ENCODE measurements around the gene SHISA7. TPM values are rescaled to one million over a fixed set of nuclear protein-coding genes. Genes with fewer than 3 reads are reported as not detected.
"Not testable (repeated sequence)": the region's sequence is repeated elsewhere in the genome, so short reads cannot be mapped to it uniquely, and the experiment has no call there.

SHISA7 gene
- total and polyA plus RNA-seq, 4 donors: 1.6 TPM; not detected in 3

DNA sequence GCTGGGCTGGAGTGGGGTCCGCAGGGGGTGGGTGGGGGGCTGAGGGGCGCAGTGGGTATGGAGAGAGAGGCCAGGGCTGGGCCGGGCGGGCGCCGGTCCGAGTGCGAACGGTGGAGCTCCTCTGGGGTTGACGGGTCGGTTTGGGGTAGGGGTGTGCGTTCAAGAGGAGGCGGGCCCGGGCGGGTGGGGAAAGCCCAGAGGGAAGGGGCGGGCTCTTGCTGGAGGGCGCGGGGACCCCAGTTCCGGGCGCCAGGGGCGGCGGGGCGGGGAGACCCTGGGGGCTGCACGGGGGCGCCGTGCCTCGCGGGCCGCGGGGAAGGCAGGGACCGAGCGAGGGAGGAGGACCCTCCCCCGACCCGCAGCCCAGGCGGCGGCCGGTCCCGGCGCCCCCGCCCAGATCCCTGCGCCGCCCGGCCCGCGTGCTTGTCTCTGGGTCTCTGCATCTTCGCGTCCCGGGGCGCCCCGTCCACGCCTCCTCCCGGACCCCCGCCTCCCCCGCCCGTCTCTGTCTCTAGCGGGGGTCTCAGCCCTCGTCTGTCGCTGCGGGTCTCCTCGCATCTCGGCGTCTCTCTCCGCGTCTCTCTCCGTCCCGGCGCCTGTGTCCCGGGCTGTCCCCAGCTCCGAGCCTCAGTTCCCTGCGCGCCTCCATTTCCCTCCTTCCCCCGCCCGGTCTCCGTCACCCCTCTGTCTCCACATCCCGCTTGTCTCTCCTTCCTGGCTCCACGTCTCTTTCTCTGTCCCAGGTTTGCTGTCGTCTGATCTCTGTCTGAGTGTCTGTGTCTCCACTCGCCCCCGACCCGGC, 8.3 kb upstream of the SHISA7 start (continued):
- TF ChIP-seq, protein P1, sequence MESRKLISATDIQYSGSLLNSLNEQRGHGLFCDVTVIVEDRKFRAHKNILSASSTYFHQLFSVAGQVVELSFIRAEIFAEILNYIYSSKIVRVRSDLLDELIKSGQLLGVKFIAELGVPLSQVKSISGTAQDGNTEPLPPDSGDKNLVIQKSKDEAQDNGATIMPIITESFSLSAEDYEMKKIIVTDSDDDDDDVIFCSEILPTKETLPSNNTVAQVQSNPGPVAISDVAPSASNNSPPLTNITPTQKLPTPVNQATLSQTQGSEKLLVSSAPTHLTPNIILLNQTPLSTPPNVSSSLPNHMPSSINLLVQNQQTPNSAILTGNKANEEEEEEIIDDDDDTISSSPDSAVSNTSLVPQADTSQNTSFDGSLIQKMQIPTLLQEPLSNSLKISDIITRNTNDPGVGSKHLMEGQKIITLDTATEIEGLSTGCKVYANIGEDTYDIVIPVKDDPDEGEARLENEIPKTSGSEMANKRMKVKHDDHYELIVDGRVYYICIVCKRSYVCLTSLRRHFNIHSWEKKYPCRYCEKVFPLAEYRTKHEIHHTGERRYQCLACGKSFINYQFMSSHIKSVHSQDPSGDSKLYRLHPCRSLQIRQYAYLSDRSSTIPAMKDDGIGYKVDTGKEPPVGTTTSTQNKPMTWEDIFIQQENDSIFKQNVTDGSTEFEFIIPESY (IDR thresholded peaks at IDR 0.05): no peak
- TF ChIP-seq TAF1 (conservative IDR thresholded peaks at IDR 0.05): no peak
- TF ChIP-seq, protein P2, sequence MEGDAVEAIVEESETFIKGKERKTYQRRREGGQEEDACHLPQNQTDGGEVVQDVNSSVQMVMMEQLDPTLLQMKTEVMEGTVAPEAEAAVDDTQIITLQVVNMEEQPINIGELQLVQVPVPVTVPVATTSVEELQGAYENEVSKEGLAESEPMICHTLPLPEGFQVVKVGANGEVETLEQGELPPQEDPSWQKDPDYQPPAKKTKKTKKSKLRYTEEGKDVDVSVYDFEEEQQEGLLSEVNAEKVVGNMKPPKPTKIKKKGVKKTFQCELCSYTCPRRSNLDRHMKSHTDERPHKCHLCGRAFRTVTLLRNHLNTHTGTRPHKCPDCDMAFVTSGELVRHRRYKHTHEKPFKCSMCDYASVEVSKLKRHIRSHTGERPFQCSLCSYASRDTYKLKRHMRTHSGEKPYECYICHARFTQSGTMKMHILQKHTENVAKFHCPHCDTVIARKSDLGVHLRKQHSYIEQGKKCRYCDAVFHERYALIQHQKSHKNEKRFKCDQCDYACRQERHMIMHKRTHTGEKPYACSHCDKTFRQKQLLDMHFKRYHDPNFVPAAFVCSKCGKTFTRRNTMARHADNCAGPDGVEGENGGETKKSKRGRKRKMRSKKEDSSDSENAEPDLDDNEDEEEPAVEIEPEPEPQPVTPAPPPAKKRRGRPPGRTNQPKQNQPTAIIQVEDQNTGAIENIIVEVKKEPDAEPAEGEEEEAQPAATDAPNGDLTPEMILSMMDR (IDR thresholded peaks at IDR 0.05; ENCODE audit: low read depth, low read length, missing input control): no peak
- TF ChIP-seq YY1 (IDR thresholded peaks at IDR 0.05): no peak

DNA sequence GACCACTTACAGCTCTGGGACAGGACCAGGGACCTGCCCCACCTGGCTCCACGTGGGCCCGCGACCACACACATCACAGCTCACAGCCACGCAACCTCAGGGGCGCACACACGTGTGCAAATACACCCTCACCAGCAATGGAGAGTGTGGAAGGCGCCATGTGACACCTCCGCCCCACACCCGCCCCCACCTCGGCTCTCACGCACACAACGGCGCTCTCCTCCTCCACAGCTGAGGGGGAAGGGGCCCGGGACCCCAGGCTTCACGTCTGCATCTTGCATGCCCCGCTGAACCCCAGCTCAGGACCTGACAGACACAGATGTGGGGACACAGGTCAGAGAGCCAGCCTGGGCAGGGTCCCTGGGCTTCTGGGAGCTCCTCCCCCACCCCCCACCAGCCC, 6.4 kb upstream of the SHISA7 start:
- Histone ChIP-seq H3K4me3 (ENCODE audit: low read depth in 1 of 3, low read length in 3 of 3) (no peak overlapping the region), H3K36me3 (ENCODE audit: control insufficient read depth in 4 of 4, insufficient read depth in 3 of 4, low read depth in 1 of 4, low read length in 3 of 4) (peaks cover 0 to 6% (median 2%) of the 10 kb centered on the region in 4 donors), H3K9ac (ENCODE audit: low read depth in 1 of 2, low read length in 2 of 2) (no peak overlapping the region), H3K4me1 (ENCODE audit: control insufficient read depth in 4 of 4, insufficient read depth in 4 of 4, low read length in 3 of 4) (no peaks in the 10 kb centered on the region), H3K27me3 (ENCODE audit: control insufficient read depth in 4 of 4, insufficient read depth in 4 of 4, low read length in 3 of 4) (peaks cover 0 to 5% (median 2%) of the 10 kb centered on the region in 4 donors), H3K9me3 (ENCODE audit: control insufficient read depth in 4 of 4, low read length in 3 of 4) (no peaks in the 10 kb centered on the region), H3K27ac (ENCODE audit: low read depth in 1 of 2, low read length in 2 of 2) (no peak overlapping the region)
- TF ChIP-seq, protein P1 (IDR thresholded peaks at IDR 0.05): no peak
- no peak for TF ChIP-seq RAD21 (IDR thresholded peaks at IDR 0.05)
- TF ChIP-seq FOXA1 (IDR thresholded peaks at IDR 0.05): no peak
- TF ChIP-seq, protein P3, sequence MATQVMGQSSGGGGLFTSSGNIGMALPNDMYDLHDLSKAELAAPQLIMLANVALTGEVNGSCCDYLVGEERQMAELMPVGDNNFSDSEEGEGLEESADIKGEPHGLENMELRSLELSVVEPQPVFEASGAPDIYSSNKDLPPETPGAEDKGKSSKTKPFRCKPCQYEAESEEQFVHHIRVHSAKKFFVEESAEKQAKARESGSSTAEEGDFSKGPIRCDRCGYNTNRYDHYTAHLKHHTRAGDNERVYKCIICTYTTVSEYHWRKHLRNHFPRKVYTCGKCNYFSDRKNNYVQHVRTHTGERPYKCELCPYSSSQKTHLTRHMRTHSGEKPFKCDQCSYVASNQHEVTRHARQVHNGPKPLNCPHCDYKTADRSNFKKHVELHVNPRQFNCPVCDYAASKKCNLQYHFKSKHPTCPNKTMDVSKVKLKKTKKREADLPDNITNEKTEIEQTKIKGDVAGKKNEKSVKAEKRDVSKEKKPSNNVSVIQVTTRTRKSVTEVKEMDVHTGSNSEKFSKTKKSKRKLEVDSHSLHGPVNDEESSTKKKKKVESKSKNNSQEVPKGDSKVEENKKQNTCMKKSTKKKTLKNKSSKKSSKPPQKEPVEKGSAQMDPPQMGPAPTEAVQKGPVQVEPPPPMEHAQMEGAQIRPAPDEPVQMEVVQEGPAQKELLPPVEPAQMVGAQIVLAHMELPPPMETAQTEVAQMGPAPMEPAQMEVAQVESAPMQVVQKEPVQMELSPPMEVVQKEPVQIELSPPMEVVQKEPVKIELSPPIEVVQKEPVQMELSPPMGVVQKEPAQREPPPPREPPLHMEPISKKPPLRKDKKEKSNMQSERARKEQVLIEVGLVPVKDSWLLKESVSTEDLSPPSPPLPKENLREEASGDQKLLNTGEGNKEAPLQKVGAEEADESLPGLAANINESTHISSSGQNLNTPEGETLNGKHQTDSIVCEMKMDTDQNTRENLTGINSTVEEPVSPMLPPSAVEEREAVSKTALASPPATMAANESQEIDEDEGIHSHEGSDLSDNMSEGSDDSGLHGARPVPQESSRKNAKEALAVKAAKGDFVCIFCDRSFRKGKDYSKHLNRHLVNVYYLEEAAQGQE (IDR thresholded peaks at IDR 0.05): no peak
- no peak for TF ChIP-seq HNF4G (IDR thresholded peaks at IDR 0.05)
- TF ChIP-seq TAF1 (conservative IDR thresholded peaks at IDR 0.05): no peak
- TF ChIP-seq HNF4A (conservative IDR thresholded peaks at IDR 0.05): no peak
- TF ChIP-seq, protein P4, sequence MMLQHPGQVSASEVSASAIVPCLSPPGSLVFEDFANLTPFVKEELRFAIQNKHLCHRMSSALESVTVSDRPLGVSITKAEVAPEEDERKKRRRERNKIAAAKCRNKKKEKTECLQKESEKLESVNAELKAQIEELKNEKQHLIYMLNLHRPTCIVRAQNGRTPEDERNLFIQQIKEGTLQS (IDR thresholded peaks at IDR 0.05): no peak
- TF ChIP-seq FOXA2 (IDR thresholded peaks at IDR 0.05): no peak
- no peak for TF ChIP-seq RXRA (IDR thresholded peaks at IDR 0.05)
- TF ChIP-seq EGR1 (IDR thresholded peaks at IDR 0.05; ENCODE audit: low read depth in 2 of 2): no peak
- no peak for TF ChIP-seq SP1 (IDR thresholded peaks at IDR 0.05)
- no peak for TF ChIP-seq NR2F2 (IDR thresholded peaks at IDR 0.05)
- 32% methylated on average over 16 of the region's 16 CpGs for WGBS
- no peak for DNase-seq (ENCODE audit: low spot score)

DNA sequence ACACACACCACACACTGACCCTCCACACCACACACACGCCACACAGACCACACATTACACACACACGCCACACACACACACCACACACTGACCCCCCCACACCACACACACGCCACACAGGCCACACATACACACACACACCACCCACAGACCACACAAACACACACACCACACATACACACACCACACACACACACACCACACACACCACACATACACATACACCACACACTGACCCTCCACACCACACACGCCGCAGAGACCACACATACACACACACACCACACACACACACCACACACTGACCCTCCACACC, 5.0 kb upstream of the SHISA7 start:
- not testable (repeated sequence) for H3K4me1 ChIP-seq (ENCODE audit: control insufficient read depth in 4 of 4, insufficient read depth in 4 of 4, low read length in 3 of 4); H3K9ac ChIP-seq (ENCODE audit: low read depth in 1 of 2, low read length in 2 of 2); H3K27ac ChIP-seq (ENCODE audit: low read depth in 1 of 2, low read length in 2 of 2); H3K36me3 ChIP-seq (ENCODE audit: control insufficient read depth in 4 of 4, insufficient read depth in 3 of 4, low read depth in 1 of 4, low read length in 3 of 4); H3K9me3 ChIP-seq (ENCODE audit: control insufficient read depth in 4 of 4, low read length in 3 of 4); H3K27me3 ChIP-seq (ENCODE audit: control insufficient read depth in 4 of 4, insufficient read depth in 4 of 4, low read length in 3 of 4); DNase-seq (ENCODE audit: low spot score); H3K4me3 ChIP-seq (ENCODE audit: low read depth in 1 of 3, low read length in 3 of 3)
- WGBS: 92% methylated on average over 5 of the region's 5 CpGs
